Upper lobe of left lung (tissue), 4 donors: ENCODE measurements around the gene FGF1.

ENCODE experiments used
- CTCF ChIP-seq, 6 experiments: fragments of 450-650 bp in 4 of 6; fragments of 200-600 bp in 2 of 6; sonication (generic) in 2 of 6; IDR thresholded peaks; one replicate each; pipeline ENCODE4 v1.5.1; 2016 to 2019; ENCODE audit warnings: antibody characterized with exemption in 6 of 6
- POLR2A ChIP-seq, 4 donors: fragments of 450-650 bp; IDR thresholded peaks; one replicate each; pipeline ENCODE4 v1.5.1; 2016 to 2017; ENCODE audit warnings: antibody characterized with exemption in 4 of 4, mild to moderate bottlenecking in 2 of 4
- POLR2AphosphoS5 ChIP-seq, 2 donors: sonication (generic); formaldehyde crosslinking; IDR thresholded peaks; one replicate each; pipeline ENCODE4 v1.5.1; 2017; ENCODE audit warnings: antibody characterized with exemption in 2 of 2

- TF ChIP-seq POLR2AphosphoS5 (IDR thresholded peaks at IDR 0.05), result no peak
- TF ChIP-seq CTCF (IDR thresholded peaks at IDR 0.05), result no peak
- TF ChIP-seq POLR2A (IDR thresholded peaks at IDR 0.05), result no peak
Observed at GRCh38 chr5:142684508-142685041, 1.3 kb downstream of the FGF1 start.
